ENCODE results near the gene ARMC7. TPM values are rescaled to one million over a fixed set of nuclear protein-coding genes. Genes with fewer than 3 reads are reported as not detected.

The ARMC7 gene
- total RNA-seq, 1 experiment from 2014 or later, result 43.2 TPM

DNA sequence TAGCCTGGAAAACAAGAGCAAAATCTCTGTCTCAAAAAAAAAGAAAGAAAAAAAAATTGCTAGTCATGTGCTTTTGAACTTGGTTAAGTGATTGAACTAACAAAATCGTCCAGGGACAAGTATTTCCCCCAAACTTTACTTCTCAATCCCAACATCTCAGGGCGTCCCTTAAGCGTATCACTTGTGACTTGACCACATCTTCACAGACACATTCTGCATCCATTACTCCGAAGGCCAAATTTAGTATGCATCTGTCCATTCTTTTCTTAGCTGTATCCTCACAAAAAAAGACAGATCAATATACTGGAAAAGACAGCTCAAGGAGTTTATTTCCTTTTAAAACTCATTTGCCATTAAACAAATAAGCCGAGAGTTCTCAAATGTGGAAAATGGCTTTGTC lies 50.4 kb downstream of the ARMC7 start:
- BruUV-seq (replicated peaks), result no TSS peak

DNA sequence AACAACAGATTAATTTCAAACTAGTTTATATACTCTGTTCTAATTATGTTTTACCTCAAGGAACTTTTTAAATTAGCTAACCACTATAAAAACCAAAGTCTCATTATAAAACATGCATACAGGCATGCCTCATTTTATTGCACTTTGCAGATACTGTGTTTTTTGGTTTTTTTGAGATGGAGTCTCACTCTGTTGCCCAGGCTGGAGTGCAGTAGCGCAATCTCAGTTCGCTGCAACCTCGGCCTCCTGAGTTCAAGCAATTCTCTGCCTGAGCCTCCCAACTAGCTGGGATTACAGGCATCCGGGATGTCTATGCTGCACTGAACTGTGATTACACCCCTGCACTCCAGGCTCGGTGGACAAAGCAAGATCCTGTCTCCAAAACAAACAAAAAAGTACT lies 53.3 kb downstream of the ARMC7 start:
- intact Hi-C loops (cut with micrococcal nuclease), result no loop called here
- Histone ChIP-seq H3K27ac (ENCODE audit: low read depth, low read length) (no peak overlapping the region), H3K4me1 (ENCODE audit: control insufficient read depth in 1 of 2, insufficient read depth in 2 of 2, low read length in 2 of 2) (peaks cover 17 to 22% of the 10 kb centered on the region in 2 experiments), H3K9me3 (ENCODE audit: control insufficient read depth in 1 of 2, insufficient read depth in 1 of 2, low read depth in 1 of 2, low read length in 2 of 2) (no peaks in the 10 kb centered on the region), H3K9me2 (ENCODE audit: insufficient read depth) (no peaks in the 10 kb centered on the region), H3K9ac (ENCODE audit: low read length) (no peak overlapping the region), H3K4me3 (replicated peaks in 1 of 2; ENCODE audit: low read depth in 1 of 2, low read length in 2 of 2) (no peak overlapping the region), H3K4me2 (ENCODE audit: low read length) (no peak overlapping the region), H3K36me3 (ENCODE audit: control insufficient read depth in 1 of 2, insufficient read depth in 2 of 2, low read length in 2 of 2) (peaks cover 18 to 27% of the 10 kb centered on the region in 2 experiments), H3K27me3 (ENCODE audit: insufficient read depth, low read length) (no peaks in the 10 kb centered on the region), H2AFZ (ENCODE audit: low read depth, low read length, poor library complexity, severe bottlenecking) (no peak overlapping the region), H3K79me2 (ENCODE audit: insufficient read depth, low read length) (peaks cover 21% of the 10 kb centered on the region), H4K20me1 (ENCODE audit: insufficient read depth) (no peaks in the 10 kb centered on the region; the same call in 1 of the 2 replicates)
- ChIA-PET POLR2A (interaction anchor here (0.7 to 1.7 kb wide), 5 partner anchors 9 to 103 kb away, joined by 3 to 7 read pairs (median 4); partner anchors contain the start of gene JPT1), CTCF (interaction anchor here (1.2 kb wide), 1 partner anchor 9 kb away, joined by 5 read pairs; no protein-coding TSS in a partner anchor), RAD21 (ENCODE audit: low non-redundant PET in 1 of 2, low total read pairs in 2 of 2, uncharacterized antibody in 2 of 2, unreplicated experiment in 2 of 2) (no interaction called here)
- BruUV-seq (replicated peaks), result no TSS peak
- no peak for DNase-seq (ENCODE audit: low read depth, low spot score)
- ATAC-seq, result no peak
- TF ChIP-seq EGR1 (IDR thresholded peaks at IDR 0.05; ENCODE audit: low read depth) (no peak), ZFX (IDR thresholded peaks at IDR 0.05) (no peak), FOSL1 (IDR thresholded peaks at IDR 0.05; ENCODE audit: low read depth) (no peak), EZH2phosphoT487 (IDR thresholded peaks at IDR 0.05; ENCODE audit: borderline replicate concordance) (no peak), YY1 (IDR thresholded peaks at IDR 0.05; ENCODE audit: extremely low read depth, insufficient replicate concordance, low read depth, low read length) (no peak), ZNF274 (IDR thresholded peaks at IDR 0.05; ENCODE audit: low read depth, low read length) (no peak), POLR2AphosphoS5 (IDR thresholded peaks at IDR 0.05; ENCODE audit: low read depth, low read length) (no peak), TCF7L2 (IDR thresholded peaks at IDR 0.05; ENCODE audit: borderline replicate concordance, extremely low read depth, insufficient read depth, insufficient read length) (no peak), EZH2 (IDR thresholded peaks at IDR 0.05) (no peak), RAD21 (IDR thresholded peaks at IDR 0.05; ENCODE audit: low read depth) (no peak)
- TF ChIP-seq, protein P1, sequence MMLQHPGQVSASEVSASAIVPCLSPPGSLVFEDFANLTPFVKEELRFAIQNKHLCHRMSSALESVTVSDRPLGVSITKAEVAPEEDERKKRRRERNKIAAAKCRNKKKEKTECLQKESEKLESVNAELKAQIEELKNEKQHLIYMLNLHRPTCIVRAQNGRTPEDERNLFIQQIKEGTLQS (IDR thresholded peaks at IDR 0.05), result no peak
- TF ChIP-seq, protein P2, sequence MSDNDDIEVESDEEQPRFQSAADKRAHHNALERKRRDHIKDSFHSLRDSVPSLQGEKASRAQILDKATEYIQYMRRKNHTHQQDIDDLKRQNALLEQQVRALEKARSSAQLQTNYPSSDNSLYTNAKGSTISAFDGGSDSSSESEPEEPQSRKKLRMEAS (IDR thresholded peaks at IDR 0.05), result no peak
- TF ChIP-seq, protein P3, sequence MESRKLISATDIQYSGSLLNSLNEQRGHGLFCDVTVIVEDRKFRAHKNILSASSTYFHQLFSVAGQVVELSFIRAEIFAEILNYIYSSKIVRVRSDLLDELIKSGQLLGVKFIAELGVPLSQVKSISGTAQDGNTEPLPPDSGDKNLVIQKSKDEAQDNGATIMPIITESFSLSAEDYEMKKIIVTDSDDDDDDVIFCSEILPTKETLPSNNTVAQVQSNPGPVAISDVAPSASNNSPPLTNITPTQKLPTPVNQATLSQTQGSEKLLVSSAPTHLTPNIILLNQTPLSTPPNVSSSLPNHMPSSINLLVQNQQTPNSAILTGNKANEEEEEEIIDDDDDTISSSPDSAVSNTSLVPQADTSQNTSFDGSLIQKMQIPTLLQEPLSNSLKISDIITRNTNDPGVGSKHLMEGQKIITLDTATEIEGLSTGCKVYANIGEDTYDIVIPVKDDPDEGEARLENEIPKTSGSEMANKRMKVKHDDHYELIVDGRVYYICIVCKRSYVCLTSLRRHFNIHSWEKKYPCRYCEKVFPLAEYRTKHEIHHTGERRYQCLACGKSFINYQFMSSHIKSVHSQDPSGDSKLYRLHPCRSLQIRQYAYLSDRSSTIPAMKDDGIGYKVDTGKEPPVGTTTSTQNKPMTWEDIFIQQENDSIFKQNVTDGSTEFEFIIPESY (IDR thresholded peaks at IDR 0.05; ENCODE audit: extremely low read depth, insufficient replicate concordance, low read length), result no peak
- TF ChIP-seq, protein P4, sequence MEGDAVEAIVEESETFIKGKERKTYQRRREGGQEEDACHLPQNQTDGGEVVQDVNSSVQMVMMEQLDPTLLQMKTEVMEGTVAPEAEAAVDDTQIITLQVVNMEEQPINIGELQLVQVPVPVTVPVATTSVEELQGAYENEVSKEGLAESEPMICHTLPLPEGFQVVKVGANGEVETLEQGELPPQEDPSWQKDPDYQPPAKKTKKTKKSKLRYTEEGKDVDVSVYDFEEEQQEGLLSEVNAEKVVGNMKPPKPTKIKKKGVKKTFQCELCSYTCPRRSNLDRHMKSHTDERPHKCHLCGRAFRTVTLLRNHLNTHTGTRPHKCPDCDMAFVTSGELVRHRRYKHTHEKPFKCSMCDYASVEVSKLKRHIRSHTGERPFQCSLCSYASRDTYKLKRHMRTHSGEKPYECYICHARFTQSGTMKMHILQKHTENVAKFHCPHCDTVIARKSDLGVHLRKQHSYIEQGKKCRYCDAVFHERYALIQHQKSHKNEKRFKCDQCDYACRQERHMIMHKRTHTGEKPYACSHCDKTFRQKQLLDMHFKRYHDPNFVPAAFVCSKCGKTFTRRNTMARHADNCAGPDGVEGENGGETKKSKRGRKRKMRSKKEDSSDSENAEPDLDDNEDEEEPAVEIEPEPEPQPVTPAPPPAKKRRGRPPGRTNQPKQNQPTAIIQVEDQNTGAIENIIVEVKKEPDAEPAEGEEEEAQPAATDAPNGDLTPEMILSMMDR (IDR thresholded peaks at IDR 0.05 in 2 of 3, conservative IDR thresholded peaks at IDR 0.05 in 1 of 3; ENCODE audit: borderline replicate concordance in 1 of 3, insufficient read depth in 1 of 3, low read depth in 2 of 3, low read length in 2 of 3), result no peak

More for the DNA sequence above, 50.4 kb downstream of the ARMC7 start:
- no peak for TF ChIP-seq JUND (IDR thresholded peaks at IDR 0.05)
- H3K4me3 ChIP-seq (replicated peaks in 1 of 2; ENCODE audit: low read depth in 1 of 2, low read length in 2 of 2), result no peak overlapping the region
- H3K79me2 ChIP-seq (ENCODE audit: insufficient read depth, low read length), result peaks cover 3% of the 10 kb centered on the region; the same call in 1 of the 2 replicates
- no peak overlapping the region for H3K27ac ChIP-seq (ENCODE audit: low read depth, low read length)
- H3K4me1 ChIP-seq (ENCODE audit: control insufficient read depth in 1 of 2, insufficient read depth in 2 of 2, low read length in 2 of 2), result peaks cover 41 to 50% of the 10 kb centered on the region in 2 experiments
- peaks cover 0 to 6% of the 10 kb centered on the region in 2 experiments; a peak in 1 of 4 replicates for H3K36me3 ChIP-seq (ENCODE audit: control insufficient read depth in 1 of 2, insufficient read depth in 2 of 2, low read length in 2 of 2)
- ATAC-seq (no peak), DNase-seq (ENCODE audit: low read depth, low spot score) (no peak)
- H3K9me2 ChIP-seq (ENCODE audit: insufficient read depth), result no peaks in the 10 kb centered on the region
- ChIA-PET POLR2A (interaction anchor here (1.2 to 1.6 kb wide), 2 partner anchors 11 to 42 kb away, joined by 3 to 6 read pairs; no protein-coding TSS in a partner anchor), CTCF (interaction anchor here (1.2 to 2.0 kb wide), 3 partner anchors 12 to 100 kb away, joined by 3 to 17 read pairs (median 4); no protein-coding TSS in a partner anchor), RAD21 (ENCODE audit: low non-redundant PET in 1 of 2, low total read pairs in 2 of 2, uncharacterized antibody in 2 of 2, unreplicated experiment in 2 of 2) (no interaction called here)
- intact Hi-C loops (cut with micrococcal nuclease), result no loop called here
- H3K27me3 ChIP-seq (ENCODE audit: insufficient read depth, low read length), result no peaks in the 10 kb centered on the region
- no peaks in the 10 kb centered on the region for H3K9me3 ChIP-seq (ENCODE audit: control insufficient read depth in 1 of 2, insufficient read depth in 1 of 2, low read depth in 1 of 2, low read length in 2 of 2)
- H2AFZ ChIP-seq (ENCODE audit: low read depth, low read length, poor library complexity, severe bottlenecking), result no peak overlapping the region
- 0 out of 2 replicates have a peak overlapping the region, but pooled peaks have one; percentile 39 for H3K9ac ChIP-seq (ENCODE audit: low read length)
- H3K4me2 ChIP-seq (ENCODE audit: low read length), result no peak overlapping the region
- H4K20me1 ChIP-seq (ENCODE audit: insufficient read depth), result no peaks in the 10 kb centered on the region

Data from HCT116 (cell line).